ENCODE measurements around the gene DOHH.
"Not testable (repeated sequence)": the region's sequence is repeated elsewhere in the genome, so short reads cannot be mapped to it uniquely, and the experiment has no call there.

DOHH gene

GRCh38 chr19:3518659-3519058, 18.2 kb upstream of the DOHH start:
- DNase-seq, result no peak

- DNase-seq, result no peak
These were observed 17.8 kb upstream of the DOHH start for GRCh38 chr19:3518255-3518654.

DNA sequence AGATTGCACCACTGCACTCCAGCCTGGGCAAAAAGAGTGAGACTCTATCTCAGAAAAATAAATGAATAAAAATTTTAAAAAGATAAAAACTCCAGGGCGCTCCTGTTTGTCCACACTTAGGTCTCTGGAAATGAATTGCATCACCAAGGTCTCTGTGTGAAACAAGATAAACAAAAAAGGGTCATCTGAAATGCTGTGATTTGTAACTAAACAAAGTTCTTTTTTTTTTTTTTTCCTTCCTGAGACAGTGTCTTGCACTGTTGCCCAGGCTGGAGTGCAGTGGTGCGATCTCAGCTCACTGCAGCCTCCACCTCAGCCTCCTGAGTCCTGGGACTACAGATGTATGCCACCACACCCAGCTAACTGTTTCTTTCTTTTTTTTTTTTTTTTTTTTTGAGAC, 17.2 kb upstream of the DOHH start:
- DNase-seq, result no peak

- peak; percentile 74 for DNase-seq
These were observed 16.3 kb upstream of the DOHH start for GRCh38 chr19:3516675-3517207.

- DNase-seq, result no peak
These were observed 15.5 kb upstream of the DOHH start for GRCh38 chr19:3515891-3516422.

GRCh38 chr19:3514930-3515329, 14.5 kb upstream of the DOHH start:
- DNase-seq, result no peak

DNA sequence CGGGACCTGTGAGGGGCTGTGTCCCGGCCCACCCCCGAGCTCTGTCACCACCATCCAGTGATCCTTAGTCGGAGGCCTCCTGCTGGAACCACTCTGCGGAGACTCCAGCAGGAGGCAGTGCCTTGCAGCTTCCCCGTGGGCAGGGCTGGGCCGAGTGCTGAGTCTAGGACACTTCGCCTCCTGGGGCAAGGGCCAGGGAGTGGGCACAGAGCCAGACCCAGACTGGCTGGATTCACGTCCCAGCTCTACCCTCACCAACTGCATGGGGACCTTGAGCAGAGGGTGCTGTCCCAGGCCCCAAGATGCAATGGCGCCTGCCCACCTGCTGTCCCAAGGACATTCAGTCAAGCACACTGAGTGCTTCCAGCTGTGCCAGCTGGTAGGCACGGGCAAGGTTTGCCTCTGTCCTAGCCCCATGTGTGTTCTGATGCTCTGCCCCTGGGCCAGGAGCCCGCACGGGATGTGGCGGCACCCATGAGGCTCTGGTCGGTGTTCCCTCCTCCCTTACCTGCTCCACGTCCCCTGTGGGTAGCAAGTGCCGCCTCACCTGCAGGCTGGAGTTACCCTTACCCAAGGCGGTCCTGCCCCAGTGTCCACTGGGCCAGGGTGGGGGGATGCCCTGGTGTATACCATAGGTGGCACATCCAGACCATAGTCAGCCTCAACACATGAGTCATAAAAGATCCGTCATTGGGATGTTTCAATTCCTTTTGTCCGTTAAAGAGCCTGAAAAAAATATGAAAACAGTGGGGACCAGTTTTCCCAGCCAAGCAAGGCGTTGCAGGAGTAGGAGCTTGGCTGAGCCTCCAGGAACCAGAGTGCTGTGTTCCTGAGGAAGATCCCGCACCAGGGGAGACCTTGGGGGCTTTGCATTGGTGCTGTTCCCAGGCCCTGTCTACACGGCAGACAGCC, 13.0 kb upstream of the DOHH start:
- no peak for DNase-seq

- DNase-seq, result no peak
These were observed 12.2 kb upstream of the DOHH start for GRCh38 chr19:3512562-3513228.

DNA sequence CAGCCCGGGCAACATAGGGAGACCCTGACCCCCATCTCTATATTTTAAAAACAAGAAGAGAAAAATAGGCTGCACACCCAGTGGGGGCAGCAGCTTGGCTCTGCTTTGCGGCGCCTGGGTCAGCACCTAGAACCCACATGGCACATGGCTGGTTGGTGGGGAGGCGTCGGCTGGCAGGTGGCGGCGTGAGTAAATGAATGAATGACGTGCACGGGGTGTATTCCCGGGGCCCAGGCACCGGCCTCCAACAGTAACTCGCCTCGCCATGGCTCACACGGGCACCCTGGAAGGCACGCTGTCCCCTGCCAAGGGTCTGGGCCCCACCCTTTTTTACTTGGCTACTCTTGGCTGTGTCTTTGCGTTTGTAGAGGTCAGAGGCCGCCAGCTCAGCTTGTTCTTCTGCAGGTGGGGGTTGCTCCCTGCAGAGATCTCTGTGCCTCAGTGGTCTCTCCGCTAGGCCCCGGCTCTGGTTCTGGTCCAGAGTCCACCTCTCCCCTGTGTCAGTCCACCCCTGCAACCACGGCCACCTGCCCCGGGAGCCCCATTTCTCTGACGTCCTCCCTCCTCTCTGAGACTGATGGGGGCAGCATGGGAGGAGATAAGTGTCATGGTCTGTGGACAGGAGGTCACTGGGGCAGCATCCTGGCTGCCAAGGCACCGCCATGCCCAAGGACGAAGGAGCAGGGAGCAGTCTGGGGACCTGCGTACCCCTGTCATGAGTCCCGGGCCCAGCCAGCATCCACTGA, 11.2 kb upstream of the DOHH start:
- DNase-seq, result no peak

GRCh38 chr19:3510727-3511126, 10.3 kb upstream of the DOHH start:
- no peak for DNase-seq

- no peak for DNase-seq
These were observed 9.1 kb upstream of the DOHH start for GRCh38 chr19:3509566-3509989.

GRCh38 chr19:3508771-3509535, 8.5 kb upstream of the DOHH start:
- no peak for DNase-seq

- not testable (repeated sequence) for DNase-seq
These were observed 7.7 kb upstream of the DOHH start for GRCh38 chr19:3508121-3508661.

DNA sequence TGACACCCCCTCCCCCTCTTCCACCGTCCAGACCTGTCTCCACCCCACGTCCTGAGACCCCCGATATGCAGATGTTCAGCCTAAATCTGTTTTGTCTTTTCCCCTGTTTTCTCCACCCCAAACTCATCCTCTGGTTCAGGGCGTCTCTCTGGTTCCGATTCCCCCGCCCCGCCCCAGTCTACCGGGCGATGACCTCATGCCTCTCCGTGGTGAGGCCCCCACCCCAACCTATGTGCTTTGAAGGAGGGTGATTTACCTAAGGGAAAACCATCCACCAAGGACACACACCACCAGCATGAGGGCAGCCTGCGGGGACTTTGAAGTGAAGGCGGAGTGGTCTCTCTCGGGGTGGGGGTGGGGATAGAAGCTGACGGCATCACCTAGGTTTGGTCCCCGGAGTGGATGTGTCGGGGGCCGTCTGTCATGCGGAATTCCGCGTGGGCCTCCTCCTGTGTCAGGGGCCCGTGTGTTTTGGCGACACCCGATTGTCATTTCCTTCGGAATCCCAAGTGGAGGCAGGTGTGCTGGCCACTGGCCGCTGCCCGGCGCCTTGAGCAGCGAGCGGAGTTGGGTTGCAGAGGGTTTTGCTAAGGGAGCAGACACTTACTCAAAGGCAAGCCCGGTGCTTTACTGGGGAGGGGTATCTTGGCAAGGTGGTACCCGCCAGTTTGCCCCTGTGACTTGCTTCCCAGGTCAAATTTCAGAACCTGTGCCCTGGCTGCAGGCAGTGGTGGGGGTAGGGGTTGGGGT, 7.1 kb upstream of the DOHH start:
- no peak for DNase-seq

GRCh38 chr19:3506384-3507340, 6.2 kb upstream of the DOHH start:
- DNase-seq, result no peak

GRCh38 chr19:3505598-3506383, 5.3 kb upstream of the DOHH start, which contains the start of gene FZR1:
Gene FZR1 (plus strand): TSS chr19:3506311. CDS start chr19:3522990, 16,679 bp downstream.
- peak; percentile 84 for DNase-seq

DNA sequence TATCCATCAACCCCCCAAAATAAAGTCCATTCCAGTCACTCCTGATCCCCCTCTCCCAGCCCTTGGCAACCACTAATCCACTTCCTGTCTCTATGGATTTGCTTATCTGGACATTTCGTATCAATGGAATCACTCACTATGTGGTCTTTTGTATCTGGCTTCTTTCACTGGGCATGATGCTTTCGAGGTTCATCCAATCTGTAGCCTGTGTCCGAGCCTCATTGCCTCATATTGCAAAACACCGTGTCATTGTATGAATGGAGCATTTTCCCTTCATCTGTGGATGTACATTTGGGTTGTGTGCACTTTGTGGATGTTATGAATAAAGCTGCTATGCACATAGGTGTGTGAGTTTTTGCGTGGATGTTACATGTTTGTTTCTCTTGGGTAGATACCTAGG, 4.3 kb upstream of the DOHH start:
- no peak for DNase-seq

GRCh38 chr19:3503036-3503572, 2.6 kb upstream of the DOHH start:
- DNase-seq, result no peak

DNA sequence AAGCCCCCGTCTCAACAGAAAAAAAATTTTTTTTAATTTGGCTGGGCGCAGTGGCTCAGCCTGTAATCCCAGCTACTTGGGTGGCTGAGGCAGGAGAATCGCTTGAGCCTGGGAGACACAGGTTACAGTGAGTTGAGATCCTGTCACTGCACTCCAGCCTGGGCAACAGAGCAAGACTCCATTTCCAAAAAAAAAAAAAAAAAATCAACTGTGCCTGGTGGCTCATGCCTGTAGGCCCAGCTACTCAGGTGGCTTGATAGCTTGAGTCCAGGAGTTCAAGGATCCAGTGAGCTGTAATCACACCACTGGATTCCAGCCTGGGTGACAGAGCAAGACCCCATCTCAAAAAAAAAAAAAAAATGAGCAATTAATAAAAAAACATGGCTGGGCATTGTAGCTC, 1.3 kb upstream of the DOHH start:
- no peak for DNase-seq

All from NCI-H510A (cell line).